ENCODE results near the gene RNF208.

DNA sequence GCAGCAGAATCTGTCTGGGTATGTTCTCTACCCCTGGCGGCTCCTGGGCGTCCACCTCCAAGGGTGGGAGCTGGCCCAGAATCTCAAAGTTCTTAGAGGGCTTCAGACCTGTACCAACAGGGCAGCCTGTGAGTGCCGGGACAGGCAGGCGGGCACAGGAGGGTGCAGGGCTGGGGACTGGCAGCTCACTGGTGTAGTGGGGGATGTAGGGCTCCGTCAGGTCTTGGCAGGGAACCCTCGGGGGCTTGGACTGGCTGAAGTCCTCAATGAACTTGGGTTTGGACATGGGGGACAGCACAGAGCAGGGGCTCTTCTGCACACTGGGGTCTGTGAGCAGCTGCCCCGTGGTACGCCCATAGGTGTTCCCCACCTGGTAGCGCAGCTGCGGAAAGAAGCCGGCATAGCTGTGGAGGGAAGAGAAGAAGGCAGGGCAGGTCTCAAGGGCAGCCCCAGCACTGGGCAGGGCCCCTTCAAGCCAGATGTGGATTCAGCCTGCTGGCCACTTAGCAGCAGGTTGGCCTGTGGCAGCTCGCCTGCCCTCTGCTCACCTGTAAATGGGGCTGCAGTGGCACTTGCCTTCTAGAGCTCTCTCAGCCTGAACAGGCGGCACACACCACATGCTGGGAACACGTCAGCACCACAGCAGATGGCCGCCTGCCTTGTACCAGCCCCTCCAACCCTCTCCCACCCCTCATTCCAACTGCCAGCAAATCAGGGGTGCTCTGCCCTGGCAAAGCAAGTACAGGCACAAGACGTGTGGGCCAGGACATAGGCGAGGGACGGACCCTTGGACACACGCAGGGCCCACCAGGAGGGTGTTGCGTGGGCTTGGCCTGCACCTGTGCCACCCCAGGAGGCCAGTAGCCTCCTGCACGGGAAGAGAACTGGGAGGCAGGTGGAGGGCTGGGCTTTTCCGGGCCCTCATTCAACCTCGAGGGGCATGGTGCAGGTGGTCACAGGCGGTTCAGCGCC is 23.7 kb upstream of the RNF208 start:
- TF ChIP-seq, protein P1, sequence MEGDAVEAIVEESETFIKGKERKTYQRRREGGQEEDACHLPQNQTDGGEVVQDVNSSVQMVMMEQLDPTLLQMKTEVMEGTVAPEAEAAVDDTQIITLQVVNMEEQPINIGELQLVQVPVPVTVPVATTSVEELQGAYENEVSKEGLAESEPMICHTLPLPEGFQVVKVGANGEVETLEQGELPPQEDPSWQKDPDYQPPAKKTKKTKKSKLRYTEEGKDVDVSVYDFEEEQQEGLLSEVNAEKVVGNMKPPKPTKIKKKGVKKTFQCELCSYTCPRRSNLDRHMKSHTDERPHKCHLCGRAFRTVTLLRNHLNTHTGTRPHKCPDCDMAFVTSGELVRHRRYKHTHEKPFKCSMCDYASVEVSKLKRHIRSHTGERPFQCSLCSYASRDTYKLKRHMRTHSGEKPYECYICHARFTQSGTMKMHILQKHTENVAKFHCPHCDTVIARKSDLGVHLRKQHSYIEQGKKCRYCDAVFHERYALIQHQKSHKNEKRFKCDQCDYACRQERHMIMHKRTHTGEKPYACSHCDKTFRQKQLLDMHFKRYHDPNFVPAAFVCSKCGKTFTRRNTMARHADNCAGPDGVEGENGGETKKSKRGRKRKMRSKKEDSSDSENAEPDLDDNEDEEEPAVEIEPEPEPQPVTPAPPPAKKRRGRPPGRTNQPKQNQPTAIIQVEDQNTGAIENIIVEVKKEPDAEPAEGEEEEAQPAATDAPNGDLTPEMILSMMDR (IDR thresholded peaks at IDR 0.05), result no peak
- no peak for TF ChIP-seq EZH2 (IDR thresholded peaks at IDR 0.05)
